Ammon's horn (tissue), 1 donor: ENCODE data around the gene TRABD2A.

Experiments
- DNase-seq: peaks from one replicate; pipeline ENCODE4 v3.0.0-alpha.2; 2016; ENCODE audit warnings: low spot score

The TRABD2A gene

GRCh38 chr2:84904717-84905174 is 23.9 kb upstream of the TRABD2A start:
- DNase-seq = peak; percentile 65

GRCh38 chr2:84904151-84904550 is 23.3 kb upstream of the TRABD2A start:
- DNase-seq = no peak

GRCh38 chr2:84902526-84902925 is 21.6 kb upstream of the TRABD2A start:
- DNase-seq = no peak

- DNase-seq = no peak
These were observed 20.8 kb upstream of the TRABD2A start for GRCh38 chr2:84901593-84902120.

GRCh38 chr2:84900971-84901370 is 20.1 kb upstream of the TRABD2A start:
- DNase-seq = no peak

- DNase-seq = no peak
These were observed 18.7 kb upstream of the TRABD2A start for GRCh38 chr2:84899304-84900204.

- no peak for DNase-seq
These were observed 16.9 kb upstream of the TRABD2A start for GRCh38 chr2:84897773-84898172.

- DNase-seq = no peak
These were observed 15.7 kb upstream of the TRABD2A start for GRCh38 chr2:84896567-84896966.

- no peak for DNase-seq
These were observed 14.1 kb upstream of the TRABD2A start for GRCh38 chr2:84894758-84895520.

- no peak for DNase-seq
These were observed 13.3 kb upstream of the TRABD2A start for GRCh38 chr2:84894131-84894586.

GRCh38 chr2:84891355-84892010 is 10.6 kb upstream of the TRABD2A start:
- DNase-seq = no peak

- no peak for DNase-seq
These were observed 8.4 kb upstream of the TRABD2A start for GRCh38 chr2:84889332-84889731.

- DNase-seq = peak; percentile 76
These were observed 7.8 kb upstream of the TRABD2A start for GRCh38 chr2:84888401-84889276.

- DNase-seq = no peak
These were observed 5.9 kb upstream of the TRABD2A start for GRCh38 chr2:84886791-84887190.

- no peak for DNase-seq
These were observed 4.2 kb upstream of the TRABD2A start for GRCh38 chr2:84885111-84885510.

GRCh38 chr2:84884449-84884848 is 3.6 kb upstream of the TRABD2A start:
- DNase-seq = no peak

- no peak for DNase-seq
These were observed 2.1 kb upstream of the TRABD2A start for GRCh38 chr2:84882775-84883550.

GRCh38 chr2:84882414-84882738 is 1.5 kb upstream of the TRABD2A start:
- no peak for DNase-seq

- DNase-seq = peak; percentile 87
These were observed 913 bp upstream of the TRABD2A start for GRCh38 chr2:84881581-84882413.

GRCh38 chr2:84880395-84880644 is 564 bp downstream of the TRABD2A start:
- no peak for DNase-seq
